ENCODE results near the gene MUC2. TPM values are rescaled to one million over a fixed set of nuclear protein-coding genes. Genes with fewer than 3 reads are reported as not detected.

MUC2 gene
- total and polyA plus RNA-seq, 10 of the 15 experiments (the other 5 are each of a cell fraction or from before 2014, with no cell fraction given) = 0.23 TPM; not detected in 9

DNA sequence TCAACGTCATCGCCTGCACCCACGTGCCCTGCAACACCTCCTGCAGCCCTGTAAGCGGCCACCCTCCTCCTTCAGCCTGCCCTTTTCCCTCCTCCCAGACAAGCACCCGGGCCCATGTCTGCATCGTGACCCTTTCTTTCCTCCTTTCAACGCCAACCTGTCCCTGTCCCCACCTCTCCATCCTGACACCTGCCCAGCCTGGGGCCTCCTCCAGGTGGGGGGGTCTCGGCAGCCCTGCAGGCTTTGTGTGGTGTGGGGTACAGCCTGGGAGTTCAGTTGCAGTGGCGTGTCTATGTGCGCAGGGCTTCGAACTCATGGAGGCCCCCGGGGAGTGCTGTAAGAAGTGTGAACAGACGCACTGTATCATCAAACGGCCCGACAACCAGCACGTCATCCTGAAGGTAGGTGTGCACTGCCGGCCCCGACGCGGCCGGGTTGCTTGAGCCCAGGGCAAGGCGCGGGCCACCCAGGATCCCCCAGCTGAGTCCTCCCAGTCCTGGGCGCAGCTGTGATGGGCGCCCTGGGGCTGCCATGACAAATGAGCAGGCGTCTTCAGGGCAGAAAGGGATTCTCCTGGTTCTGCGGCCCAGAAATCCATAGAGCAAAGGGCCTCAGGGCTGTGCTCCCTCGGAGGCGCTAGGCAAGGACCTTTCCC, 33.7 kb downstream of the MUC2 start:
- TF ChIP-seq ZBED1 (IDR thresholded peaks at IDR 0.05; ENCODE audit: borderline replicate concordance) (no peak), RBBP5 (conservative IDR thresholded peaks at IDR 0.05) (no peak), HDAC6 (IDR thresholded peaks at IDR 0.05; ENCODE audit: unreplicated experiment) (no peak), RFX5 (IDR thresholded peaks at IDR 0.05; ENCODE audit: low read depth, low read length) (no peak), SIX5 (IDR thresholded peaks at IDR 0.05; ENCODE audit: low read depth, low read length, severe bottlenecking) (no peak)
- Histone ChIP-seq H2AFZ (ENCODE audit: control insufficient read depth, low read depth, low read length) (no peak overlapping the region), H3K9ac (ENCODE audit: control insufficient read depth, insufficient read depth, low read length) (no peak overlapping the region), H3K4me1 (ENCODE audit: control insufficient read depth, insufficient read depth, low read length) (no peaks in the 10 kb centered on the region), H3K36me3 (ENCODE audit: control insufficient read depth in 2 of 2, insufficient read depth in 2 of 2, low read length in 1 of 2) (no peaks in the 10 kb centered on the region), H3K4me3 (no peak overlapping the region), H3K4me2 (ENCODE audit: control insufficient read depth, insufficient read depth) (no peak overlapping the region), H3K27me3 (replicated peaks in 1 of 2; ENCODE audit: control insufficient read depth in 2 of 2, insufficient read depth in 2 of 2, low read length in 1 of 2) (no peaks in the 10 kb centered on the region), H3K79me2 (ENCODE audit: control insufficient read depth, insufficient read depth, low read length) (no peaks in the 10 kb centered on the region), H3K9me3 (replicated peaks; ENCODE audit: control insufficient read depth, insufficient read depth, low read length) (no peaks in the 10 kb centered on the region; the same call in 2 of the 3 replicates), H4K20me1 (ENCODE audit: control insufficient read depth, insufficient read depth) (no peaks in the 10 kb centered on the region), H3K27ac (ENCODE audit: control insufficient read depth, insufficient read depth) (no peak overlapping the region)
- intact Hi-C loops (cut with micrococcal nuclease; ENCODE audit: unreplicated experiment) = no loop called here
- POLR2A ChIA-PET = no interaction called here
- no peak for DNase-seq (ENCODE audit: low read depth, low spot score)
- no TSS peak for BruUV-seq (replicated peaks)
- ATAC-seq = no peak
- in situ Hi-C loops (cut with MboI) = no loop called here
- FAIRE-seq = no peak
- SMC1A ChIA-PET (ENCODE audit: uncharacterized antibody, unreplicated experiment) = no interaction called here
- CTCF ChIA-PET = no interaction called here
- 53% methylated on average over 29 of the region's 29 CpGs for WGBS (ENCODE audit: insufficient coverage, insufficient replicate concordance, low lambda C conversion rate, missing lambda C conversion rate)
- RAD21 ChIA-PET (ENCODE audit: unreplicated experiment) = no interaction called here

DNA sequence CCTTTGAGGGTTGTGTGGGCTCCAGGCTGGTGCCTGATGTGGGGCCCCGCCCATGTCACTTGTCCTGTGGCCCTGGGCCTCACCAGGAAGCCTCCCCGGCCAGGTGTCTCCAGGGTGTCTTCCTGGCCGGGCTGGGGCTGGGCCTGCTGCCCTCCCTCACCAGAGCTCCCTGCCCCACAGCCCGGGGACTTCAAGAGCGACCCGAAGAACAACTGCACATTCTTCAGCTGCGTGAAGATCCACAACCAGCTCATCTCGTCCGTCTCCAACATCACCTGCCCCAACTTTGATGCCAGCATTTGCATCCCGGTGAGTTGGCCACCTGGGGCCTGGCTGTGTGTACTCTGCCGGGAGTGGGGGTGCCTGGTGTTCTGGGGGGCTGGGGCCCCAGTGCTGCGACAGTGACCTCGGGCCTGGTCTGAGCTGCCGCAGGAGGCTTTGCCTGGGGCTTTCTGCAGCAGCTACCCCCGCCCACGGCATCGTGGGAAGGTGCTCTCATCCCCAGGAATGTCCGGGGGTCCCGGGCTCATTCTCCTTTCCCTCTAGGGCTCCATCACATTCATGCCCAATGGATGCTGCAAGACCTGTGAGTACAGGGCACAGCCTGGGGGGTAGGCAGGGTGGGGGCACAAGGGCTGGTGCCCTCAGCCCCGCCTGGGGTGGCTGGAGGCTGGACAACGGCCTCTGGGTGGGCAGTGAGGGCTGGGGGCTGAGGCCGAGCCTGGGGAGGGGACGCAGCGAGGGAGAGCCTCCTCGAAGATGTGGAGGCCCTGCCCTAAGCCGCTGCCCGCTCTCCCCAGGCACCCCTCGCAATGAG, 34.6 kb downstream of the MUC2 start:
- ChIA-PET RAD21 (ENCODE audit: unreplicated experiment) (no interaction called here), POLR2A (no interaction called here), SMC1A (ENCODE audit: uncharacterized antibody, unreplicated experiment) (no interaction called here), CTCF (no interaction called here)
- Histone ChIP-seq H3K9ac (ENCODE audit: control insufficient read depth, insufficient read depth, low read length) (no peak overlapping the region), H3K27ac (ENCODE audit: control insufficient read depth, insufficient read depth) (no peak overlapping the region), H2AFZ (ENCODE audit: control insufficient read depth, low read depth, low read length) (no peak overlapping the region), H3K36me3 (ENCODE audit: control insufficient read depth in 2 of 2, insufficient read depth in 2 of 2, low read length in 1 of 2) (no peaks in the 10 kb centered on the region), H3K4me2 (ENCODE audit: control insufficient read depth, insufficient read depth) (no peak overlapping the region), H3K4me3 (no peak overlapping the region), H3K9me3 (replicated peaks; ENCODE audit: control insufficient read depth, insufficient read depth, low read length) (no peaks in the 10 kb centered on the region; the same call in 2 of the 3 replicates), H3K27me3 (replicated peaks in 1 of 2; ENCODE audit: control insufficient read depth in 2 of 2, insufficient read depth in 2 of 2, low read length in 1 of 2) (no peaks in the 10 kb centered on the region), H3K4me1 (ENCODE audit: control insufficient read depth, insufficient read depth, low read length) (no peaks in the 10 kb centered on the region), H4K20me1 (ENCODE audit: control insufficient read depth, insufficient read depth) (no peaks in the 10 kb centered on the region), H3K79me2 (ENCODE audit: control insufficient read depth, insufficient read depth, low read length) (no peaks in the 10 kb centered on the region)
- DNase-seq (ENCODE audit: low read depth, low spot score) (no peak), ATAC-seq (no peak), FAIRE-seq (no peak)
- no TSS peak for BruUV-seq (replicated peaks)
- intact Hi-C loops (cut with micrococcal nuclease; ENCODE audit: unreplicated experiment) = no loop called here
- in situ Hi-C loops (cut with MboI) = no loop called here
- WGBS (ENCODE audit: insufficient coverage, insufficient replicate concordance, low lambda C conversion rate, missing lambda C conversion rate) = 36% methylated on average over 22 of the region's 28 CpGs
- no peak for TF ChIP-seq SPI1 (IDR thresholded peaks at IDR 0.05; ENCODE audit: borderline replicate concordance, insufficient read depth, low read depth, low read length)
- TF ChIP-seq CBX5 (IDR thresholded peaks at IDR 0.05; ENCODE audit: low read depth) = no peak
- no peak for TF ChIP-seq RCOR1 (conservative IDR thresholded peaks at IDR 0.05; ENCODE audit: low read depth, low read length)
- TF ChIP-seq CHD4 (IDR thresholded peaks at IDR 0.05) = no peak
- no peak for TF ChIP-seq IKZF1 (conservative IDR thresholded peaks at IDR 0.05)
- TF ChIP-seq POLR2AphosphoS2 (IDR thresholded peaks at IDR 0.05; ENCODE audit: low read depth, low read length) = no peak
- no peak for TF ChIP-seq YBX1 (IDR thresholded peaks at IDR 0.05)
- TF ChIP-seq TBL1XR1 (IDR thresholded peaks at IDR 0.05; ENCODE audit: low read depth, low read length) = no peak
- TF ChIP-seq WRNIP1 (IDR thresholded peaks at IDR 0.05; ENCODE audit: borderline replicate concordance, low read depth, low read length) = no peak
- TF ChIP-seq, protein P1, sequence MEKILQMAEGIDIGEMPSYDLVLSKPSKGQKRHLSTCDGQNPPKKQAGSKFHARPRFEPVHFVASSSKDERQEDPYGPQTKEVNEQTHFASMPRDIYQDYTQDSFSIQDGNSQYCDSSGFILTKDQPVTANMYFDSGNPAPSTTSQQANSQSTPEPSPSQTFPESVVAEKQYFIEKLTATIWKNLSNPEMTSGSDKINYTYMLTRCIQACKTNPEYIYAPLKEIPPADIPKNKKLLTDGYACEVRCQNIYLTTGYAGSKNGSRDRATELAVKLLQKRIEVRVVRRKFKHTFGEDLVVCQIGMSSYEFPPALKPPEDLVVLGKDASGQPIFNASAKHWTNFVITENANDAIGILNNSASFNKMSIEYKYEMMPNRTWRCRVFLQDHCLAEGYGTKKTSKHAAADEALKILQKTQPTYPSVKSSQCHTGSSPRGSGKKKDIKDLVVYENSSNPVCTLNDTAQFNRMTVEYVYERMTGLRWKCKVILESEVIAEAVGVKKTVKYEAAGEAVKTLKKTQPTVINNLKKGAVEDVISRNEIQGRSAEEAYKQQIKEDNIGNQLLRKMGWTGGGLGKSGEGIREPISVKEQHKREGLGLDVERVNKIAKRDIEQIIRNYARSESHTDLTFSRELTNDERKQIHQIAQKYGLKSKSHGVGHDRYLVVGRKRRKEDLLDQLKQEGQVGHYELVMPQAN (conservative IDR thresholded peaks at IDR 0.05) = no peak
- no peak for TF ChIP-seq FOXM1 (IDR thresholded peaks at IDR 0.05; ENCODE audit: low read depth, low read length)
- TF ChIP-seq CREM (IDR thresholded peaks at IDR 0.05; ENCODE audit: low read depth) = no peak
- no peak for TF ChIP-seq CBFB (IDR thresholded peaks at IDR 0.05; ENCODE audit: low read depth)
